SU-DHL-6 (cell line): Measurements from ENCODE around the gene RUNX1.

Experiments
- H2AFZ ChIP-seq: fragments of 200-600 bp; sonication (generic); 2 replicates; pipeline ENCODE4 v1.6.1; 2014; ENCODE audit warnings: low read depth, mild to moderate bottlenecking, moderate library complexity, mixed read lengths, antibody characterized with exemption, low read length; ENCODE audit not compliant: severe bottlenecking
- H3F3A ChIP-seq: fragments of 200-600 bp; shearing (Covaris generic); 2 replicates; pipeline ENCODE4 v1.6.0; 2016; ENCODE audit warnings: antibody characterized with exemption, mild to moderate bottlenecking; ENCODE audit not compliant: insufficient read depth
- H3K27ac ChIP-seq: fragments of 200-600 bp; sonication (generic); 2 replicates; pipeline ENCODE4 v1.5.1; 2016; ENCODE audit warnings: low read depth, mild to moderate bottlenecking, low read length, moderate library complexity, mixed read lengths
- H3K27me3 ChIP-seq: fragments of 200-600 bp; sonication (generic), shearing (Covaris generic); 2 replicates; pipeline ENCODE4 v1.6.0; 2014; ENCODE audit warnings: mild to moderate bottlenecking, low read length
- H3K36me3 ChIP-seq: fragments of 200-600 bp; sonication (generic); 2 replicates; pipeline ENCODE4 v1.6.1; 2014; ENCODE audit warnings: mild to moderate bottlenecking, low read length, mixed read lengths
- H3K4me2 ChIP-seq: fragments of 300-600, 200-600 bp; shearing (Covaris generic), sonication (generic); 2 replicates; pipeline ENCODE4 v1.6.0; 2014; ENCODE audit warnings: low read length, low read depth, mild to moderate bottlenecking; ENCODE audit not compliant: poor library complexity, severe bottlenecking
- H3K4me3 ChIP-seq: fragments of 200-600 bp; sonication (generic); 2 replicates; pipeline ENCODE4 v1.5.1; 2014; ENCODE audit warnings: antibody characterized with exemption, low read length, mild to moderate bottlenecking, mixed read lengths; ENCODE audit not compliant: insufficient read depth, poor library complexity, severe bottlenecking
- H3K79me2 ChIP-seq: fragments of 200-600 bp; sonication (generic); 2 replicates; pipeline ENCODE4 v1.6.1; 2014; ENCODE audit warnings: mild to moderate bottlenecking, low read length, moderate library complexity; ENCODE audit not compliant: insufficient read depth
- H3K9ac ChIP-seq: fragments of 200-600 bp; sonication (generic); 2 replicates; pipeline ENCODE4 v1.7.0; 2014; ENCODE audit warnings: mild to moderate bottlenecking, low read length
- H3K9me2 ChIP-seq: fragments of 200-600 bp; sonication (generic); replicated peaks from 2 replicates; pipeline ENCODE4 v1.6.1; 2014; ENCODE audit warnings: low read length; ENCODE audit not compliant: insufficient read depth
- H3K9me3 ChIP-seq: fragments of 200-600 bp; sonication (generic); 2 replicates; pipeline ENCODE4 v1.6.1; 2014; ENCODE audit warnings: low read length, mixed read lengths; ENCODE audit not compliant: insufficient read depth
- H4K20me1 ChIP-seq: fragments of 200-600 bp; sonication (generic); 2 replicates; pipeline ENCODE4 v1.6.1; 2014; ENCODE audit warnings: low read depth, mild to moderate bottlenecking, antibody characterized with exemption, low read length, moderate library complexity, mixed read lengths
- CTCF ChIP-seq: fragments of 200-600 bp; sonication (generic); IDR thresholded peaks from one replicate; pipeline ENCODE4 v1.5.1; 2017; ENCODE audit warnings: antibody characterized with exemption, mild to moderate bottlenecking, low read length, moderate library complexity; ENCODE audit not compliant: insufficient read depth, poor library complexity, severe bottlenecking
- EZH2phosphoT487 ChIP-seq: fragments of 200-600 bp; sonication (generic), shearing (Covaris generic); conservative IDR thresholded peaks from 2 replicates; pipeline ENCODE4 v1.6.1; 2018; ENCODE audit warnings: mild to moderate bottlenecking, antibody characterized with exemption, low read length, moderate library complexity, mixed read lengths

RUNX1 gene

GRCh38 chr21:34950980-34951379 lies 98.1 kb downstream of the RUNX1 start:
- no peak overlapping the region for H3K4me3 ChIP-seq
- H2AFZ ChIP-seq = no peak overlapping the region
- H3K9me3 ChIP-seq = no peaks in the 10 kb centered on the region
- TF ChIP-seq EZH2phosphoT487 = no peak
- no peak for TF ChIP-seq CTCF
- H3K27me3 ChIP-seq = no peaks in the 10 kb centered on the region
- H3K9me2 ChIP-seq = no peaks in the 10 kb centered on the region
- no peaks in the 10 kb centered on the region for H3F3A ChIP-seq
- no peaks in the 10 kb centered on the region; the same call in 1 of the 2 replicates for H4K20me1 ChIP-seq
- no peak overlapping the region for H3K9ac ChIP-seq
- 0 out of 2 replicates have a peak, but pooled peaks cover 2% of the 10 kb centered on the region for H3K36me3 ChIP-seq
- H3K4me2 ChIP-seq = no peak overlapping the region
- no peak overlapping the region for H3K27ac ChIP-seq
- peaks cover 80% of the 10 kb centered on the region for H3K79me2 ChIP-seq

GRCh38 chr21:34949499-34949898 lies 99.6 kb downstream of the RUNX1 start:
- no peak overlapping the region for H3K27ac ChIP-seq
- 0 out of 2 replicates have a peak, but pooled peaks cover 2% of the 10 kb centered on the region for H3K36me3 ChIP-seq
- no peak for TF ChIP-seq EZH2phosphoT487
- H3K9me2 ChIP-seq = no peaks in the 10 kb centered on the region
- no peaks in the 10 kb centered on the region for H3K27me3 ChIP-seq
- H3F3A ChIP-seq = no peaks in the 10 kb centered on the region
- no peak overlapping the region for H3K9ac ChIP-seq
- H4K20me1 ChIP-seq = peaks cover 4% of the 10 kb centered on the region; the same call in 1 of the 2 replicates
- H3K4me3 ChIP-seq = no peak overlapping the region
- no peak overlapping the region for H3K4me2 ChIP-seq
- no peaks in the 10 kb centered on the region for H3K9me3 ChIP-seq
- H2AFZ ChIP-seq = no peak overlapping the region
- H3K79me2 ChIP-seq = peaks cover 78% of the 10 kb centered on the region

- H3K4me3 ChIP-seq = no peak overlapping the region
- 0 out of 2 replicates have a peak, but pooled peaks cover 2% of the 10 kb centered on the region for H3K36me3 ChIP-seq
- H3K79me2 ChIP-seq = peaks cover 76% of the 10 kb centered on the region
- no peaks in the 10 kb centered on the region for H3F3A ChIP-seq
- H2AFZ ChIP-seq = no peak overlapping the region
- no peaks in the 10 kb centered on the region for H3K9me2 ChIP-seq
- no peak for TF ChIP-seq EZH2phosphoT487
- H3K27me3 ChIP-seq = no peaks in the 10 kb centered on the region
- H3K27ac ChIP-seq = no peak overlapping the region
- H3K9me3 ChIP-seq = no peaks in the 10 kb centered on the region
- no peak overlapping the region for H3K4me2 ChIP-seq
- H4K20me1 ChIP-seq = peaks cover 4% of the 10 kb centered on the region; the same call in 1 of the 2 replicates
- no peak overlapping the region for H3K9ac ChIP-seq
These were observed 100.1 kb downstream of the RUNX1 start for GRCh38 chr21:34949030-34949429.

GRCh38 chr21:34948157-34948556 lies 100.9 kb downstream of the RUNX1 start:
- H3K4me2 ChIP-seq = no peak overlapping the region
- TF ChIP-seq CTCF = no peak
- no peak for TF ChIP-seq EZH2phosphoT487
- no peaks in the 10 kb centered on the region for H3K27me3 ChIP-seq
- H3K79me2 ChIP-seq = peaks cover 72% of the 10 kb centered on the region
- H2AFZ ChIP-seq = no peak overlapping the region
- no peak overlapping the region for H3K4me3 ChIP-seq
- no peaks in the 10 kb centered on the region for H3K36me3 ChIP-seq
- H4K20me1 ChIP-seq = peaks cover 4% of the 10 kb centered on the region; the same call in 1 of the 2 replicates
- no peak overlapping the region for H3K9ac ChIP-seq
- H3K9me2 ChIP-seq = no peaks in the 10 kb centered on the region
- no peaks in the 10 kb centered on the region for H3K9me3 ChIP-seq
- H3K27ac ChIP-seq = no peak overlapping the region
- no peaks in the 10 kb centered on the region for H3F3A ChIP-seq
